CD4-positive, alpha-beta T cell treated with Interleukin-6 for 4 hours (primary cell): ENCODE results near the gene KRT10.
"Not testable (repeated sequence)": the region's sequence is repeated elsewhere in the genome, so short reads cannot be mapped to it uniquely, and the experiment has no call there.

Experiments
- DNase-seq: peaks from one replicate; pipeline ENCODE4 v3.0.0-alpha.2; 2020; ENCODE audit warnings: mixed read lengths

KRT10 gene

GRCh38 chr17:40822132-40822812, at the start of gene KRT10:
Gene KRT10 (minus strand): TSS chr17:40822614. CDS start chr17:40822585, 29 bp downstream.
- no peak for DNase-seq

GRCh38 chr17:40871316-40871715, 48.9 kb upstream of the KRT10 start:
- DNase-seq: no peak

- no peak for DNase-seq
These were observed 47.7 kb upstream of the KRT10 start for GRCh38 chr17:40870136-40870535.

GRCh38 chr17:40866838-40867237, 44.4 kb upstream of the KRT10 start, which contains the start of gene KRT12:
Gene KRT12 (minus strand): TSS chr17:40867223. CDS start chr17:40867186, 37 bp downstream.
- no peak for DNase-seq

- no peak for DNase-seq
These were observed 42.4 kb upstream of the KRT10 start for GRCh38 chr17:40864661-40865390.

GRCh38 chr17:40862985-40863733, 40.7 kb upstream of the KRT10 start:
- DNase-seq: no peak

- no peak for DNase-seq
These were observed 37.1 kb upstream of the KRT10 start for GRCh38 chr17:40859536-40859935.

GRCh38 chr17:40858667-40859066, 36.3 kb upstream of the KRT10 start:
- DNase-seq: not testable (repeated sequence)

GRCh38 chr17:40857535-40857934, 35.1 kb upstream of the KRT10 start:
- no peak for DNase-seq

GRCh38 chr17:40854175-40854814, 31.9 kb upstream of the KRT10 start:
- DNase-seq: no peak

- DNase-seq: no peak
These were observed 29.9 kb upstream of the KRT10 start for GRCh38 chr17:40852364-40852763.

- DNase-seq: no peak
These were observed 28.0 kb upstream of the KRT10 start for GRCh38 chr17:40850293-40850972.

- DNase-seq: no peak
These were observed 27.3 kb upstream of the KRT10 start for GRCh38 chr17:40849723-40850122.

GRCh38 chr17:40848583-40849235, 26.3 kb upstream of the KRT10 start:
- no peak for DNase-seq

- DNase-seq: no peak
These were observed 24.2 kb upstream of the KRT10 start for GRCh38 chr17:40846515-40847144.

- no peak for DNase-seq
These were observed 22.3 kb upstream of the KRT10 start for GRCh38 chr17:40844671-40845107.

- no peak for DNase-seq
These were observed 20.8 kb upstream of the KRT10 start for GRCh38 chr17:40843242-40843641.

GRCh38 chr17:40841246-40841645, 18.8 kb upstream of the KRT10 start:
- no peak for DNase-seq

- DNase-seq: no peak
These were observed 16.8 kb upstream of the KRT10 start for GRCh38 chr17:40839194-40839593.

- no peak for DNase-seq
These were observed 13.6 kb upstream of the KRT10 start for GRCh38 chr17:40836020-40836419.

- no peak for DNase-seq
These were observed 11.5 kb upstream of the KRT10 start for GRCh38 chr17:40833882-40834281.
